NCI-H526 (cell line): ENCODE data around the gene DNAJC11.
"Not testable (repeated sequence)": the region's sequence is repeated elsewhere in the genome, so short reads cannot be mapped to it uniquely, and the experiment has no call there.

Experiments
- DNase-seq, 2 experiments: peaks; one replicate each; lab custom pipeline; 2025; lab: John Stamatoyannopoulos, UW

Gene DNAJC11

DNA sequence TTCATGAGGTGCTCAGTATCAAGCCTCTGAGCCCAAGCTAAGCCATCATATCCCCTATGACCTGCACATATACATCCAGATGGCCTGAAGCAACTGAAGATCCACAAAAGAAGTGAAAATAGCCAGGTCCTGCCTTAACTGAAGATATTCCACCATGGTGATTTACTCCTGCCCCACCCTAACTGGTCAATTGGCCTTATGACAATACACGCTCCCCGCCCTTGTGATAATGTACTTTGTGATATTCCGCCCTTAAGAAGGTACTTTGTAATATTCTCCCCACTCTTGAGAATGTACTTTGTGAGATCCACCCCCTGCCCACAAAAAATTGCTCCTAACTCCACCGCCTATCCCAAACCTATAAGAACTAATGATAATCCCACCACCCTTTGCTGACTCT lies 1.7 kb downstream of the DNAJC11 start:
- not testable (repeated sequence) for DNase-seq

DNA sequence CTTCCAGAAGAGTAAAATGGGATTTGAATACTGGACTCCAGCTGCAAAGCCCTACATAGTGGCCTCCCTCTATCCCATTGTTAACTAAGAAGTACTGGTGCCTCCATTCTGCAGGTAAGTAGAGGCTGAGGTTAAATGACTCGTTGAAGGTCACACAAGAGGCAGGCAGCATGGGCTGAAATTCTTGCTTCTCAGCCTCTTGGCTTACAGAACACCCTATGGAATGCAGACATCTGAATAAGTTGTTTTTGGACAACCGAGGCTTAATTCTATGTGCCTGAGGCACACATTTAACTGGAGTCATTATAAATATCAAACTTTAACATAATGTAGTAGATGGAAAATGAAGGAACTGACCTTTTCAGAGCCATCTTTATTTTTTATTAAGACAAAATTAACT lies 5.7 kb downstream of the DNAJC11 start:
- no peak for DNase-seq

DNA sequence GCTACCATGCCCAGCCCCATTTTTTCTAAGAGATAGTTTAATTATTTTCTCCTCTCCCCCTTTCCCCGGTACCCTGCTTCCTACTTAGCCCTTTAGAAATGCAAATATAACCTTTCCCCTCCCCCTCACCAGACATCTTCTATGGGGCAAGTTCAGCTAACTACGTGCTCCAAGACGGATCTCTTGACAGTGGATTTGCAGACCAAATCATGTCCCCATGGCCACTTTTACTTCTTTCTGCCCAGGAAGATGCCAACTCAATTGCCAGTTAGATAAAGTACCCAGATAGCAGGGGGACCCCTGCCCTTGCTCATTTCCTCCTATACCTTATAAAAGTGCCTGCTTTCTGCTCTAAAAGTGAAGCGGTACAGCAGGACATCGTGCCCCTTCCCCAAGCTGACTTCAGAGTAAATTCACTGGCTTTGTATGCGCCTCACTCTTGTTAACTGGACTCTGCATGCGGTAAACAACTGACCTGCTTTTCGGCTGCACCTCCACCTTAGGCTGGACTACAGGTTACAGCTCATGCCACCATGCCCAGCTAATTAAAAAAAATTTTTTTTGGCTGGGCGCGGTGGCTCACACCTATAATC lies 7.4 kb downstream of the DNAJC11 start:
- no peak for DNase-seq

DNA sequence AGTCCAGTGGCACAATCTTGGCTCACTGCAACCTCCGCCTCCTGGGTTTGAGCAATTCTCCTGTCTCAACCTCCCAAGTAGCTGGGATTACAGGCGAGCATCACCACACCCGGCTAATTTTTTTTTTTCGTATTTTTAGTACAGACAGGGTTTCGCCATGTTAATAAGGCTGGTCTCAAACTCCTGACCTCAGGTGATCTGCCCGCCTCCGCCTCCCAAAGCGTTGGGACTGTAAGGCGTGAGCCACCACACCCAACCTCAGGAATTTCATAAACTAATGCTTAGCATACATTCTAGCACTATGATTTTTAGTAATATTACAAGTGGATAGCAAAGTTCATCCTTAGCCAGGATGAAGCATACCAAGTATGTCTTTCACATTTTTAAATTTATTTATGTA lies 8.7 kb downstream of the DNAJC11 start:
- DNase-seq: no peak

DNA sequence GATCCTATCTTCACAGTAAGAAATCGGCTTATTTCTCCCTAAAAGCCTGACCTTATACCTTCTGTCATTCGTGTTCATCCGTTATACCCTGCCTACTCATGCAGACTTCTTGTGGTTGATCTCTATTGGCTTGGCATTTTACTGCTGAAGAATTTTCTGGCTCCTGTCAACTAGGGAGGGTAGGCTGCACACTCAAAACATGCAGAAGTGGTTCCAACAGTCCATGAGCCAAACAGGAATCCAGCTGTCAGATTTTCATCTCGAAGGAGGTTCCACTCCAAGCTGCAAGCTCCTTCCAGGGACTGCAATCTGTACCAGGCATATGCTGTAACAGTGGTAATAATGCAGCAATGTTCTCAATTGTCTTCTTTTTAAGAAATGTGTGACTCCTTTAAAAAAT lies 10.1 kb downstream of the DNAJC11 start:
- DNase-seq: no peak

DNA sequence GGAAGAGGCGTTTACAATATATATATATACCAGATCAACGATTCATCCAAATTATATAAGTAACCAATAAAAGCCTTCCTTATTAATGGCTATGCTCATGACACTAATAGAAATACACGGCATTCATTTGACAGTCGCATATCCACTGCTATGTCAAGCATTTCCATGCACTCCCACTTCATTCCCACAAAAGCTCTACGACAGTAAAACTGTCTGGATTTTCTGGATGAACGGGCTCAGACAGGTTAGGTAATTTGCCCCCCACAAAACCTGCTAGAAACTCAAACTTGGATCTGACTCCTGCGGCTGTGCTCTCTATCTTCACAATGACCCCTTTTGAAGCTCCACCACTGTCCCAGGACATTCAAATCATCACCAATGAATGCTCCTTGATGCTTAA lies 11.4 kb downstream of the DNAJC11 start:
- DNase-seq: no peak

DNA sequence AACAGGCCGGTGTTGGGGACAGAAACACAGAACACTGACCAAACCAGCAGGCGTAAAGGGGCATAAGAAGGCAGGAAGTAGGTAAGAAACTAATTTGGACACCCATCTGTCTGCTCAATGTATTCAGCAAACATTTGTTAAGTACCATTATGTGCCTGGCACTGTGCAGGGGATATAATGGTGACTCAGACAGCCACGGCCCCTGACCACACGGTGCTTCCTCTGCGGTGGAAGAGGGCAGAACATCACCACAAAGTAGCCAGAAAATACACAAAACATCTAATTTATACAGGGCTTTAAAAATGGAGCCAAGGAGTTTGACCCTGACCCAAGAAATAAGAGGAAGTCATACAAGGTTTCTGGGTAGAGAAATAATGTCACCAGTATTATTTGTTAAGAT lies 12.9 kb downstream of the DNAJC11 start:
- DNase-seq: no peak

DNA sequence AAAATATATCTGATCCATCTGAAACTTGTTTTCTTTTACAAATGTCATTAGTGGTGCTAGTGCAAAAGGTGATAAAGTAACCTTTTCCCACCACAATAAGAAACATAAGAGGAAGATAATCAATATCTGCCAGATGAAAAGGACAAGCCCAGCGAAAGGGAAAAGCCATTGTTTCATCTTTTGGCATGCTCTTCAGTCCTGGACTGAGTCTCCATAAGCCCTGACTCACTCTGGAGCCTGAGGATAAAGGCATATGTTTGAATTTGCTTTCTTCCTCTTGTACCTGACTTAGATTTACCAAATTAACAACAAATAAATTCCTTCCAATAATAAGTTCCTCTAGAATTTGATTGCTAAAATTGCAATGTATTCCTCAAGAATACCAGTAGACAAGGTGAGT lies 13.6 kb downstream of the DNAJC11 start:
- no peak for DNase-seq

DNA sequence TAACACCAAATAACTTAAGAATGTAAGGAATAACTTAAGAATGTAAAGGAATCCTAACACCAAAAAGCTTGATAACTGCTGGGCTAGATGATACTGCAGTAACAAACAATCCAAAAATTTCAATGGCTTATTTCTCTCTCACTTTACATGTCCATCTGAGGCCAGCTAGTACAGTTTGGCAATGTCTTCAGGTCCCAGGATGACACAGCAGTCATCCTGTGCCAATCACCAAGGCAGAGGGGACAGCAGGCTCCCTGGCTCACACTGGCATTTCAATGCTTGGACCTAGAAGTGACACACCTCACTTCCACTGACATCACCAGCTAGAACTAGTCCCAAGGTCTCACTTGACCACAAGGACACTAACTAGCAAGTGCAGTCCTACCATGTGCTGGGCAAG lies 15.3 kb downstream of the DNAJC11 start:
- DNase-seq: no peak

DNA sequence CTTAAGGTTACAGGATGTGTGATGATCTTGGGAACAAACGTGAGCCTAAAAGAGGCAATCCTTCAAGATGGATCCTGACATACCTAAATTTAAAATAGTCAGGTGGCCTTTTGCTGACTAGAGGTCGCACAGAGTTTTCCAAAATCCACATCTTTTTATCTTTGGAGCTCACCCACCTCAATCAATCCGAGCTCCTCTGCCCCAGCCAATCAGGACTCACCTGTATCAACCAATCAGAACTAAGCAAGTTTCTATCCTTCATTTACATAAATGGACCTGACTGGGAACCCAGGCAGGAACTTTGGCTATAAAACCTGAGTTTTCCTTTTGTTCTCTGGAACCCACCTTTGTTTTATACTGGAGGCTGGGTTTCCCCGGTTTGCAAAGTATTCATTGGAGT lies 16.2 kb downstream of the DNAJC11 start:
- DNase-seq: no peak

DNA sequence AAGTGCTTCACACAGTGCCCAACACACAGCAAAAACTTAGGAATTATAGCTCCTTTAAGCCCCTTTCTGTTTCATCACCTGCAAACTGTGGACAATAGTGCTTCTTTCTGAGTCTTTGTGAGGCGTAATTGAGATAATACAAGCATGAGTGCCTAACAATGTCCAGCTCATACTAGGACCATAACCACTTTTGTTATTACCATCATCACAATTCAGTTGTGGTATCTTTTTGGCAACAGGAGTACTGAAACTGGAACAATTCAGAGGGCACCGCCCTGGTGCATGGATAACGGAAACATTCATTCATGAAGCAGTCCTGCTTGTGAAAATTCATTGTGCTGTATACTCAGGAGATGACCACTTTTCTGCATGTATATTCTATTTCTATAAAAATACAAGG lies 18.2 kb downstream of the DNAJC11 start:
- no peak for DNase-seq

DNA sequence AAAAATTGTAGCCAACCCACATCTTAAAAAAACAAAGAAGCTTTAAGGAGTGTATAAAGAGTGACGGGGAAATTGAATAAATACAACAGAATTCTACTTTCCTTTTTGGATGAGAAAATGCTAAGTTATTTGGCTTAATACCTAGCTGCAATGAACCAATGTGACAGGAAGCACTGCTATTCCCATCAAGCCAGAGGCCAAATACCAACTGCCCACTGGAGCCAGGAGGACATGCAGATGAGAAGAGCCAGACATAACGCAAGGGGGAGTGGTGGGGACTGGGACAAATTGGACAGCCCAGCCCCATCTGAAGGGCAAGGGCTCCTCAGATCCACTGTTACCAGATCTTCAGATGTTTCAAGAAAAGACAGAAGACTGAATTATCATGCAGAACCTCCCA lies 25.7 kb downstream of the DNAJC11 start:
- DNase-seq: no peak

DNA sequence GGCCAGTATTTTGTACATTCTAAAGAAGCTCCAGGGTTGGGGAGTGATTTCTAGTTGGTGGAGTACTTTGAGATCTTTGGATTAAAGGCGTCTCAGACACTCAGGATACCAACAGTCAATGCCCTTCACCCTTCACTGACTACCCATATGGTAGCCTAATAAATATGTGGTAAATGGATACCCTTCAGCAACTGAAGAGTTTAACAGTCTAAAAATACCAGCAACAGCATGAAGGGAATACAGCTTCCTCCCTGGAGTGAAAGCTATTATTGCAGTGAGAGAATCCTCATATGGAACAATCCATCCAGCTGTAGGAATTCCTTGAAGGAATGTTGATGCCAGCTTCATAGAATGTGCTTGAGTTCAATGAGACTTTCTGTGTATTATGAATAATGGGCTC lies 26.8 kb downstream of the DNAJC11 start:
- DNase-seq: no peak

DNA sequence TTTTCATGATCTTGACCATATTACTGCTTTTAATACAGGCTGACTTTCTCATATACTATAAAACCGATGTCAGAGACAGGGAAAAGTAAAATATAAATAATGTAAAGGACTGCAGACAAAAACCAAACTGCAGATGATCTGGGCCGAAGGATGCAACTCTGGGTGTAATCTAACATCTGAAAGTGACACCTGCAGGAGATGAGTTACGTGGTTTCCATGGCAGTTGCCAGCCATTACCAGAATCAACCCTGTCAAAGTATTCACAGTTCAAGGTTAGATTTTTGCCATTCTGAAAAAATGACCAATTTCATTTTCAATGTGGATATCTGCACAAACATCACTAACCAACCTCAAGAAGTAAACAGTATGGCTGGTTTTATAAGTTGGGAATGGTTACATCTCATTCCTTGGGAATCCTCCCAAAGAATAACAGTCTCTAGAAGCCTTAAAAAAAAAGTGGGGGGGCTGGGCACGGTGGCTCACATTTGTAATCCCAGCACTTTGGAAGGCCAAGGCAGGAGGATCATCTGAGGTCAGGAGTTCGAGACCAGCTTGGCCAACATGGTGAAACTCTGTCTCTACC lies 27.7 kb downstream of the DNAJC11 start:
- DNase-seq: no peak

DNA sequence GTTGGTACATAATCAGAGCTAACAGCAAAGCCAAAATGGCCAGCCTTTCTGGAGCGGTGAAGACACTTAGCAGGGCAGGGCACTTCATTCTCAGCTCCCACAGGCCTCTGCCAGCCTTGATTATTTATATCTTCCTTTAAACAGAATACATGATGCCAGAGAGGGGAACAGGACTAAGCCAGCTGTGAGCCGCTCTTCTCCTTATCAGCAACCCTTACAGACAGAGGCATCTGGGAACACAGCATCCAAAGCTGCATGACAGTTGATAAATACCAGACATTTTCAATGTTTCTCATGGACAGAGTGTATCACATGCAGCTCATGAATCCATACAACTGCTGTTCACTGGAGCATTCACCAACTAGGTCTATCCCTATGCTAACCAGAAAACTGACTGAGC lies 29.1 kb downstream of the DNAJC11 start:
- DNase-seq: no peak

DNA sequence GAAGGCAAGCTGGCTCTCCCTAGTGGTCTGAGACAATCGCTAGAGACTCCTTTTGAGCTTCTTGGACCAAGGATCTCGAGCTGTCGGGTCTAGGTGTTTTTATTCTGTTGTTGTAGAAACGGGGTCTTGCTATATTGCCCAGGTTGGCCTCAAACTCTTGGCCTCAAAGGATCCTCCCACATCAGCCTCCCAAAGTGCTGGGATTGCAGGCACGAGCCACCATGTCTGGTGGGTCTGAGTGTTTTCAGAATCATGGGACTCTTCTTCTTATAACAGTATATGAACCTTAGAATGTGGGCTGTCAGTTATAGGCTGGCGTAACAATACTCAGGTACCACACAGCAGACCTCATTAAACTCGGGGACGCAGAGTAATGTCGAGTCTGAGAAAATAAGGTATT lies 33.1 kb downstream of the DNAJC11 start:
- no peak for DNase-seq

DNA sequence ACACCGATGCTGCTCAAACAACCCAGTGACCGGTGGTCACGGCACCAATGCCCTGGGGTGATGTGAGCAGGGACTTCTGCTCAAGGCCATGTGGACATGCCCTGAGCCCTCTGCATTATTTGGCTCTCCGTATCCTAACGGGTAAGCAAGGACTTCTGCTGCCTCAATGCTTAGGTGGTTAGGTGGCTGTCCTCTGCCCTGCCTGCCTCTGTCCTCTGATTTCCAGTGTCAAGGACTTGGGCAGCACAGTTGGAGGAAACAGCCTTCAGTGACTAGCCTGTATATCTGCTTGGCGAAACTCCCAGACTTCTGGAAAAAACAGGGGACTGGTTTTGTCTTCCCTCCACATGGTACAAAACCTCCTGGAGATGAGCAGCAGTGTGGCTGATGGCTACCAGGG lies 34.5 kb downstream of the DNAJC11 start:
- DNase-seq: no peak

DNA sequence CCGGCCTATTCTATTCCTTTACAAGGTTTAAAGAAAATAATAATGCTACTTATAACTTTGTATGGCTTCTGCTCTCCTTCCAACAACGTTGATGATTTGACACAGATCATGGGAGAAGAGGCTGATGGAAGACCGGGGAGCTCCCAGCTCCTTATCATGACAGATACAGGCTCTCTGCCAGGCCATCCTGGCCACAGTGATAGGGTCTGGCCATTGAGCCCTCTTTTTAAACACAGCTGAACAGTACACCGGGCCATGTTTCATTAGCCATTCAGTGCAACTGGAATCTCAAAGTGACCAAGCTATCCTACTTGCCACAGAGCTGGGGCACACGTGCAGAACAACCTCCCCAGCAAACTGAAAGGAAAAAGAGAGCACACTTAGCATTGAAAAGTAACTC lies 34.9 kb downstream of the DNAJC11 start:
- DNase-seq: no peak

DNA sequence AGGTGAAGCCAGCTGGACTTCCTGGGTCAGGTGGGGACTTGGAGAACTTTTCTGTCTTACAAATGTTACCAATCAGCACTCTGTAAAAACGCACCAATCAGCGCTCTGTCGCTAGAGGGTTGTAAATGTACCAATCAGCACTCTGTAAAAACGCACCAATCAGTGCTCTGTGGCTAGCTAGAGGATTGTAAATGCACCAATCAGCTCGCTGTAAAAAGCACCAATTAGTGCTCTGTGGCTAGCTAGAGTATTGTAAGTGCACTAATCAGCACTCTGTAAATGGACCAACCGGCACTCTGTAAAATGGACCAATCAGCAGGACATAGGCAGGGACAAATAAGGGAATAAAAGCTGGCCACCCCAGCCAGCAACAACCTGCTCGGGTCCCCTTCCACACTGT lies 39.1 kb downstream of the DNAJC11 start:
- DNase-seq: not testable (repeated sequence)

DNA sequence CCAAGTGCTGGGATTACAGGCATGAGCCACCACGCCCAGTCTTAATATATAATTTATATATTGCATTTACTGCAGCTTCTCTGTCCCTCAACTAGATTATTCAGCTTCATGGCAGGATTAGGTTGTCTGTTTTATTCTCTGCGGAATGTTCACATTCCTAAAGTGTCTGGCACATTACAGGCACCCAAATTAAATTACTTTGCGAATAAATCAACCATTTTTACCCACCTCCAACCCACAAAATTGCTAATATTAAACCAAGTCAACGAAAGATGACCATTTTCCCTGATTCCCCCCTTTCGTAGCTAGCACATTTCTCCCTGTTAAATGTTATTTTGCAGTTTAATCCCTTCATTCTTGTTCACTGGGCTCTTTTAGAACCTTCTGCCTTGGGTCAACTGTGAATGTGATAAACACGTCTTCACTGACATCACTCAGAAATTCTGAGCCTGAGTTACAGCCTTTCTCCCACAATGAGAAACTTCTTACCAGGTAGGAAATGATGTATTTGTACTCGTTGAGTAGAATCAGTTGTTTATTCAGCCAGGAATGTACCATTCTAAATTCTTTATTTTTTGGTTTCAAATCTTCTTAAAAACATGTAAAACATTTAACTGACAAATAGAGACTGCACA lies 41.1 kb downstream of the DNAJC11 start:
- no peak for DNase-seq

DNA sequence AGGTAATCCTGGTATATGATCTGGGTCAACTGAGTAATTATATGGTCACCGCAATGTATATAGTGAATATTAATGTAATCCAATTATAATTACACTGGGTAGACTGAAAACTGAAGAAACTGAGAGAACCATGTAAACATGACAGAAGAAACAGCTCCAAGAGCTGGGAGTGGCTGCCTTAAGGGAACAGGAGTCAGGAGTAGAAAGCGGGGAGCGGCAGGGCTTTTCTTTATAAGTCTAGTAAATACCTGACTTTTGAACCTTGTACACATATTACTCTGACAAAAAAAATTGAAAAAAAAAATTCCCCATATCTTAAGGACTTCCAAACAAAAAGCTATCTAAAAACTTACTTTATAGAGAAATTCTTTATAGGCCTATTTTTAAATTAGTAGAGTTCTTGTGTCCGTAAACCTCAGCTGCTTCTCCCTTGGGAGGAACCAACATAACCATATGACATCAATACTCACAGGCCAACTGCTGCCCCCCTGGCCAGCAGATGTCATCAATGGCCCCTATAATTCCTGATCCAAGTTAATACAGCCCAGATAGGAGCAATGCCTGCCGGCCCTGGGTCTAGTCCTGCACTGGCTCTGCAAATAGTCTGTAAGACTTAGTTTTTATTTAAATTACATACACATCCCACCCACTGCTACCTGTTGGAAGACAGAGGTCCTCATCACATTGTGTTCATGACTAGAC lies 43.1 kb downstream of the DNAJC11 start:
- DNase-seq: no peak

DNA sequence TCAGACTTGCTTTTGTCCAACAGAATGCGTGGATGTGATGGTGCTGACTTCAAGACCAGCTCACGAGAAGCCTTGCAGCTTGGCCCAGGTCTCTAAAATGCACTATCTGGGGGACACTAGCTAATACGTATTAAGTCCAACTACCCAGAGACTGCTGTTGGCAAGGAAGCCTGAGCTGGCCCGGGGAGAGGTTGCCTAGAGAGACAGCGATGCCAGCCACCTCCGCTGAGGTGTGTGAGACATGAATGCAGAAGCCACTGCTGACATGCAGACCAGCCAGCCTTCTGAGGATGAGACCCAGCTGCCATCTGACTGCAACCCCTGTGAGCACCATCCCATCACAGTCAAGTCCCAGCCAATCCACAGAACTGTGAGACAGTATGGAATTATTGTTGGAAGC lies 44.5 kb downstream of the DNAJC11 start:
- DNase-seq: no peak
